GM18505 (cell line): ENCODE measurements around the gene GABRB2.

ENCODE experiments used
- ATAC-seq: cut with Tn5 transposase; IDR thresholded peaks from one replicate; pipeline ENCODE4 v1.9.1; 2021; ENCODE audit not compliant: unreplicated experiment
- POLR2A ChIP-seq: IDR thresholded peaks from 4 replicates; pipeline ENCODE4 v1.6.1; 2011; ENCODE audit warnings: borderline replicate concordance; ENCODE audit not compliant: insufficient read depth, insufficient read length; ENCODE audit errors: extremely low read depth

GABRB2 gene

DNA sequence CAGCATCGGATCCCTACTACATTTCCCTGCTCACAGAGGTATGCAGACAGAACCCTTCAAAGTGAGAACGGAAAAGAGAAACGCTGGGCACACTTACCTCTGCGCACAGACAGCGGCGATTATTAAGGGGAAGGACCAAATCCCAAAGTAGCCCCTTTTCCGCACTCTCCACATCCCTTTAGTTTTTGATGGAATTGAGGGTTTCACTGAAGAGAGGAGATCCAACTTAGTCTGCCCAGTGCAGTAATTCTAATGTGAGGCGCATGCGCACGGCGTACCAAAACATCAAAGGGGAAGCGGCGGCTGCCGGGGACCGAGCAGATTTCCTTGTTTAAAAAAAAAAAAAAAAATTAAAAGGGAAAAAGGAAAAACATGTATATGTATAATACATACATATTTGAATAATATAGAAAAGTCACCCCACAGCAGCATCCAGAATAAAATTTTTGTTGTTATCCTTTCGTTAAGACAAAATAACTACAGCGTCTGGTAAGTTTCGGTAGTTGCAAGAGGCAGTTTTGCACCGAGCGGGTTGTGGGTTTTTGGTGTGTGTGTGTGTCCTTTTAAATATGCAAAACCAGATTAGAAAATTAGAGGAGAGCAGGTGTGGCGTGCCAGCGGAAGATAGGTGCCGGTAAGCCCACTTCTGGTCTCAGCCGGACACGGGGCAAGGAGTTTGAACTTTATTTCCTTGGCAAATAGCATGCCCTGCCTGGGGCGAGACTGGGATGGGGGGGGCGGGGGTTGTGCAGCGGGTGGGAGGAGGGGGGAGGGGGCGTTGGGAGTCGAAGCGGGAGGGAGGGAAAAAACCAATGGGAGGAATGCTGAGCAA is at the start of gene GABRB2:
GABRB2 (minus strand) TSS at position 256 of the 832 bp plus-strand sequence; CDS start at position 174, 82 bp downstream.
- ATAC-seq: peak; percentile 73
- TF ChIP-seq POLR2A: no peak

DNA sequence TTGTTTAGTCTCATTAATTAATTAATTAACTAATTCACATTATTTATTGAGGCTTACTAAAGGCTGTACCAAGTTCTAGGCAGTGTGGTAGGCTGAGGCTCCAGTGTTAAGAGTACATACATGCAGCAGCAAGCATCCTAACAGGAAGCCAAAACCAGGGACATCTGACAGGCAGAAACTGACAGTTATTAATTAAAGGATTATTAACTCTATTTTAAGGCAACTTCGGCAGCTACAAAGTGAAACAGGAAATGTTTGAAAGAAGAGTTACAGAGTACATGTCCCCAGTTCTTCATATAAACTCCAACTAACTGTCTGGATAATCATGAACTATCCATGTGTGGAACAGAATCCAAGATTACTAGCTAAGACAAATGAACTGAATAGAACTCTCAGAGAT is 39.3 kb upstream of the GABRB2 start:
- ATAC-seq: no peak
- TF ChIP-seq POLR2A: no peak

DNA sequence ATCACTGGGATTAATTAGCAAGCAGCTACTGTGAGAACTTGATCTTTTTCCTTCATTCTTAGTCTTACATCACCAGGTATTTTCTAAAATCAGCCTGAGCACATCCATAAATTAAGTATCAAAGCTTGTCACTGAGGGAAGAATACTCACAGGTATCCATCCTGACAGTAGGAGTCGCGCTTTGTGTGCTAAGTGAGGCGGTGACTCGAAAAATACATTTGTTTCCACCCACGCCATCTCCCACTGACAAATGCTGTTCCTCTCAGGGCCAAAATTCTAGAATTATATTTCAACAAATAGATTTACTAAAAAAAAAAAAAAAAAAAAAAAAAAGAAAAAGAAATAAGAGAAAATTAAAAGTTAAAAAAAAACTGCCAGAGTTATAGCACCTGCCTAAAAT is 34.1 kb upstream of the GABRB2 start:
- TF ChIP-seq POLR2A: no peak
- ATAC-seq: no peak

DNA sequence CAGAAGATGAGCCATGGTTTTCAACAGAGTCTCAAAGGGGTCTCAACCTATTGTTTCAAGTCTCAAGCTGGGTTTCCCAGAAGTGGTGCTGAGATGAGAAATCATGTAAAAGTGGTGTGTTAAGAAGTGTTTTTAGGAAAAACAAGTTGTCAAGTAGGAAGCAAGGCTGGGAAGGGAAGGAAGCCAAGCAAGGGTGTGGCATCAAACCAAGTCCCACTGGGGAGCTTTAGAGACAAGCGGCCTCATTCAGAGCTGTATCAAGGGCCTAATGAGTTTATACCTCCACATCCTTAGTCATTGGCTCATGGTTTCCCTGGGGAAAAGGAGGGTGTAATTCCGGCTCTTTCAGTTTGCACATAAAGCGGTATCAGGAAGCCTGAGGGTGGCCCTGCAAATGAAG is 26.4 kb upstream of the GABRB2 start:
- no peak for ATAC-seq
- TF ChIP-seq POLR2A: no peak

DNA sequence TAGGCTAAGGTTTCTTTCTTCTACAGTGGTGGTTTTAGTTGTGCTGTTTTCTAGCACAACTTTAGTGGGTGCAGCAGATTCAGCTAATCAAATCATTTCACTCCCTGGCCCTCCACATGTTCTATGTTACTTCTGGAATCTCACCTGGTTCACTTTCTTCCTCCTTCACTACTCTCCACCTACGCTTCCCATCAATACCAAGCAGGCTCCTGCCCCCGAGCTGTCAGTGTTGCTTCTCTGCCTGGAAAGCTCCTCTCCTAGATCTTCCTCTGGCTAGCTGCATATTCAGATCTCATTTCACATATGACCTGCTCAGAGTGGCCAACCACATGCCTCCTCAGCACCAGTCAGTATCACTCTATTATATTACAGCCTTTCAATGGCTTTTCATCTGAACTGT is 19.6 kb upstream of the GABRB2 start:
- no peak for TF ChIP-seq POLR2A
- no peak for ATAC-seq

DNA sequence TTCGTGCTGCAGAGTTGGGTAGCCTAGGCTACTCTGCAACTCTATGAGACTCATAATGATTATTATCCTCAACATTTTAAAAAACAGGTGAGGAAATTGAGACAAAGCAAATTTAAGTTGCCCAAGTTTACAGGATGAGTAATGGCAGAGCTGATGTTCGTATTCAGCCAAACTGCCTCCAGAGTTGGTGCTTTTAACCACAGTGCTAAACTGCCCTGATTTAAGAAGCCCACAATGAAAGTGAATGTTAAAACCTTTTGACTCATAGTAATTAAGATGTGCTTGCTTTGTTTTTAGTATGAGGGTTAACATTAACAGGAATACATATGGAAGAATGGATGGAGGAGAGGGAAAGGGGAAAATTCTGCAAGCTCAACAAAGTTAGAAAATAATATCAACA is 15.9 kb upstream of the GABRB2 start:
- no peak for TF ChIP-seq POLR2A
- no peak for ATAC-seq

DNA sequence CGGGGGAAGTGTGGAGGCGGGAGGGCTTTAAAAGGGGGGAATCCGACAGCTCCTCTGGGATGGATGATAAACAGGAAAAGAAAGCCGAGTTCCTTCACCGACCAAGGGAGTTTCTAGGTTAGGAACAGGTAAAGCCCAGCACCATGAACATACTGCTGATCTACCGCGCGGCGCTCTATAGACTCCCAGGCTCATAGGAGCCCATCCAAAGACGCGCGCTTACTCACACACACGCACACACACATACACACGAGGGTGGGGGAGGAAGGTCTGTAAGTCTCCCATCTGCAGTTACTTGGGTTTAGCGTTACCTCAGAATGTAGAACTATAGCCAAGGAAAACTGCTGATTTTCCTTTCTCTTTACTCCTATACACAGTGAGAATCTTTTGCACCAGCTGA is 2.6 kb upstream of the GABRB2 start:
- TF ChIP-seq POLR2A: no peak
- ATAC-seq: no peak

DNA sequence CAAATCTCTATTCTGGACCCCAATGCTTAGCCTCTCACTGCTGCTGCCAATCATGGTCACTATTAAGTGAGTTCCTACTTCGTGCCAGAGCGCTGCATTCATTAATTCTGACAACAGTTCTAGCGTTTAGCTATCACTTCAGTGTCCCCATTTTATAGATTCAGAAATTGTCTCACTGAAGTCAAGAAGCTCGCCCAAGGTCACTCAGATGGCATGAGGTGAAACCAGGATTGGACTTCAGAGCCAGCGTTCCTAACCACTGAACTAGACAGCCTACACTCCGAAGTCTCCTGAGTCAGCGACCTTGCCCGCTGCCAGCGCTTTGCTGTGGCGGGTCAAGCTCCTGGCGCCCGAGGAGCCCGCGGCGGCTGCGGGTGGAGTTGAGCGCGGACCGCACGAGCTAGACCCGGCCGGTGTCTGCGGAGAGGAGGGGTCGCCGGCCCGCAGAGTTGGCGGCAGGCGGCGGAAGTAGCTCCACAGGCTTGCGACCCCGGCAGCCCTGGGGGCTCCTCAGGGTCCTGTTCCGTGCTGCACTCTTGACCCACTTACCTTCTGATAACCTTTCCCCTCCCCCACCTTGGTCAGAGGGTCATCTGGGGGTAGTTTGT is 2.1 kb upstream of the GABRB2 start:
- no peak for TF ChIP-seq POLR2A
- no peak for ATAC-seq

DNA sequence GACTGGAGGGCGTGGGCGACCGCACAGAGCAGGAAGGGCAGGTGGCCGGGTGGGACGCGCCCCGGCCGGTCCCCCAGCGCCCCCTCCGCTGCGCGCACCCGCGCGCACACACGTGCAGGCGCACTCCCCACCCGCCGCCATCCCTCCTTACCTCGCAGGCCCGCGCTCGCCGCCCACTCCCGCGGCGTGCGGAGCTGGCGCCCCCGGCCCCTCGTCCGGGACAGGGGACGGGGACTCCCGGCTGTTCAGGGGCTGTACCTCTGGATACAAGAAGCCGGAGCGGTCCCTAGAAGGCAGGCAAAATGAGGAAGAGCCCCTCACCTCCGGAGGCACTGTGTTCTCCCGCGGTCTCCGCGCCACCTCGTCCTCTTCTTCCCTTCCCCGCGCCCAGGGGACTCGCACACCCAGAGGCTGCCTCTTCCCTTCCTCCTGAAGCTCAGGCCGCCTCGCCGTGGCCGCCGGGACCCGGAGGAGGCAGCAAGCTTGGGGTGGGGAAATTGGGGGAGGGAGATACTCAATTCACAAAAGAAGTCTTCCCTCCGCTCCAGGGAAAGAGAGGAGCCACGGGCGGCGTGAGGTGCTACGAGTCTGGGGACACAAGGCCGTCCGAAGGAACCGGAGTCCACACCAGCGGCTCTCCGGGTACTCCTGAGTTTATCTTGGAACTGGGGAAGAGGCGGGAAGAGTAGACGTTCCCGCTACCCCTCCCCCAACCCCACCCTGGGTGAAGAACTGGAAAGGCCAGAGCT is 1.4 kb upstream of the GABRB2 start:
- ATAC-seq: no peak
- TF ChIP-seq POLR2A: no peak

DNA sequence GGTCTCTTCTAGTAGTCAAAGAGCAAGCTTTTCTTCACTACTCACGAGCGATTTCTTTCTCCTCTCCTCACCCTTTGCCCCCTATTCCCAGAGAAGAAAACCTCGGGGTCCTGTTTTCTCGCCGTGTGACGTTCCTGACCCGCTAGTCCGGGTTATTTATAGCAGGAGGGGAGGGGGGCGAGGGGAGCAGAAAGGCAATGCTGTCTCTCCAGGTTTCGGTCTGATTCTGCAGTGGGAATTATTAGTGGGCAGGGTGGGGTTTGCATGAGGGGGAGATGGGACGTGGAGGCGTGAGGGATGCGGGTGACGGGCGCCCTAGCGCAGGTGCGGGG is 847 bp upstream of the GABRB2 start:
- no peak for TF ChIP-seq POLR2A
- no peak for ATAC-seq

DNA sequence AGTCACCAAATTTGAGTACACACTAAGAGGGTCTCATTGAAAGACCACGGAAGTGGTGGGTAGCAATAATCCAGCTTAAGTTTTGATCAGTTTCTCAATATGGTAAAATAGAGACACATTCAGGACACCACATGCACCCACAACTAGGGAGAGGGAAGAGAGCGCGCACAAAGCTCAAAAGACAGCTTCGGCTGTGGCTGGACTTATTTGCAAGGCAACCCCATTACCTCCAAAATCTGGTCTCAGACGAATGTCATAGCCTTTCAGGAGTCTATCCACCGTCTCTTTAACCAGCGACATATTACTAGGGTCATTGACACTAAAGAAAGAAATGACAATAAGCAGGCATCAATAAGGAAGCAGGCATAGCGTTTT is 443 bp downstream of the GABRB2 start:
- no peak for TF ChIP-seq POLR2A
- ATAC-seq: peak; percentile 10

DNA sequence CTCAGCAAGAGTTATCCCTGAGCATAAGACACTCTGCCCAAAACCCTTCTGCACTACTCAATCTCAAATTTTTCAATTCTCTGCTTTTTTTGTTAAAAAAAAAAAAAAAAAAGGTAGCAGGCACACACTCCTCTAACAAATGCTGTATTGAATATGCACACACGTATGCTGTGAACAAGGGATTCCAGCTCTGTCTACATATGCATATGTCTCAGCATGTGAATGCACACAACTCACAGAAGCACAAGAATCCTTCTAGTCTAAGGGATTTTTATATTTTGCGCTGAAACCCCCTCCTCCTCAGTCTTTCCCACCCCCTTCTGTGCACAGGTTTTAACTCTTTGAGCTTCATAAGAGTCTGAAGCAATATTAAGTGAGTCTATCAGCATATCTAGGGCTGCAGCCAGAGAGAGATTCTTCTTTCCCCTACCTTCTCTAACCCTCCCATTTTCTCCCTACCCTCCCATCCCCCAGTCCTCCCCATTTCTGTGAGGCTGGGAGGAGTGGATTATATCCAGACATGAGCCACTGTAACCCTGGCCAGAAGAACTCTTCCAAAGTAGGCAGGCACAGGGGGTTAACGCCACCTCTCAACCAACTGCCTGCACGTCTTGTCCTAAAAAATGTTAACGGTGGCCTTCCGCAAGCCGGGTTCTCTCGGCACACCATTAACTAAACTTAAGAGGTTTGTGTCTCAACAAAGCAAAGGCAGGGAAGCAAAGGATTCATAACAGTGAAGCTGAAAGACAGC is 1.0 kb downstream of the GABRB2 start:
- TF ChIP-seq POLR2A: no peak
- no peak for ATAC-seq

DNA sequence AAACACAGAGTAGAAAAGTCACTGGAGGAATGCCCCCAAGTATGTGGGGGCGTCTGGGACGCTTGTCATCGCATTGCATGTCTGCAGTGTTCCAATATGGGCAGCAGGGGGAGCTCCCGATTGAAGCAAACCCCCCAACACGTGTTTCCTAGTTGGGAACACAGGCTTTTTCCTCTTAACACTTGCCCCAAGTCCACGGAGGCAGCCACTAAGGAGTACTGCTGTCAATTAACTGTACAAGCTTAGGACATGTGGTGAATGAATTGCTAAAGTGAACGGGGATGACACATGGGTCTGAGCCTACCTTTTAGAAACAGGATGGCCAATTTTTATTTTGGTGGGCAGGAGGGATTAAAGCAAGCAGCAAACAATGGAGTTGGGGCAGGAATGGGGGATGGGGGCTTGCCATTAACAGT is 2.2 kb downstream of the GABRB2 start:
- ATAC-seq: peak; percentile 49
- no peak for TF ChIP-seq POLR2A
